Hepatic stellate cell (primary cell): ENCODE measurements around the gene ATP6AP1.

Experiments used
- DNase-seq: peaks from one replicate; pipeline ENCODE4 v3.0.0; 2011; ENCODE audit warnings: low spot score

The ATP6AP1 gene

GRCh38 chrX:154446430-154446829 lies 18.0 kb downstream of the ATP6AP1 start:
- DNase-seq: no peak

- no peak for DNase-seq
Observed at GRCh38 chrX:154448484-154448883, 20.0 kb downstream of the ATP6AP1 start.

- DNase-seq: no peak
Observed at GRCh38 chrX:154449618-154450017, 21.1 kb downstream of the ATP6AP1 start.

GRCh38 chrX:154450312-154450711 lies 21.8 kb downstream of the ATP6AP1 start:
- DNase-seq: no peak

- no peak for DNase-seq
Observed at GRCh38 chrX:154452823-154453222, 24.3 kb downstream of the ATP6AP1 start.

GRCh38 chrX:154457491-154458115 lies 29.1 kb downstream of the ATP6AP1 start:
- peak; percentile 50 for DNase-seq

- peak; percentile 72 for DNase-seq
Observed at GRCh38 chrX:154458116-154458953, 29.9 kb downstream of the ATP6AP1 start, which contains the start of gene PLXNA3. PLXNA3 (plus strand) TSS chrX:154458281; CDS start chrX:154460184, 1,903 bp downstream.

- peak; percentile 48 for DNase-seq
Observed at GRCh38 chrX:154458954-154459778, 30.7 kb downstream of the ATP6AP1 start.

GRCh38 chrX:154459832-154460231 lies 31.4 kb downstream of the ATP6AP1 start:
- no peak for DNase-seq

GRCh38 chrX:154460326-154460725 lies 31.8 kb downstream of the ATP6AP1 start:
- DNase-seq: no peak

GRCh38 chrX:154462396-154462795 lies 33.9 kb downstream of the ATP6AP1 start:
- no peak for DNase-seq

GRCh38 chrX:154463611-154464220 lies 35.2 kb downstream of the ATP6AP1 start:
- no peak for DNase-seq

- DNase-seq: no peak
Observed at GRCh38 chrX:154464806-154465365, 36.4 kb downstream of the ATP6AP1 start.

- DNase-seq: no peak
Observed at GRCh38 chrX:154465601-154466000, 37.1 kb downstream of the ATP6AP1 start.

- DNase-seq: no peak
Observed at GRCh38 chrX:154466036-154466435, 37.6 kb downstream of the ATP6AP1 start.

- no peak for DNase-seq
Observed at GRCh38 chrX:154466907-154467306, 38.4 kb downstream of the ATP6AP1 start.

GRCh38 chrX:154467556-154467955 lies 39.1 kb downstream of the ATP6AP1 start:
- DNase-seq: no peak

GRCh38 chrX:154468217-154468616 lies 39.7 kb downstream of the ATP6AP1 start:
- DNase-seq: no peak

GRCh38 chrX:154469114-154469513 lies 40.6 kb downstream of the ATP6AP1 start:
- DNase-seq: no peak

GRCh38 chrX:154469880-154470279 lies 41.4 kb downstream of the ATP6AP1 start:
- no peak for DNase-seq

GRCh38 chrX:154470434-154470833 lies 42.0 kb downstream of the ATP6AP1 start:
- no peak for DNase-seq
